WTC11 (cell line): ENCODE results near the gene PLCG2.

Experiments used
- CTCF ChIP-seq: fragments of 200-600 bp; IDR thresholded peaks from 2 replicates; pipeline ENCODE4 v1.8.0; 2022; ENCODE audit warnings: antibody characterized with exemption
- NFYB ChIP-seq: sonication (generic); formaldehyde crosslinking; conservative IDR thresholded peaks from 2 replicates; pipeline ENCODE4 v1.8.0; 2022; ENCODE audit warnings: low read depth, missing genetic modification reagents

GRCh38 chr16:81806696-81807095, 27.6 kb downstream of the PLCG2 start:
- TF ChIP-seq CTCF, result no peak
- no peak; the same call in 1 of the 2 replicates for TF ChIP-seq NFYB (CRISPR knock-in tag)
